HL-60 (cell line): Measurements from ENCODE around the gene NMNAT3.

ENCODE experiments used
- DNase-seq, 2 experiments: peaks; one replicate each; pipeline ENCODE4 v3.0.0-alpha.2; 2010 to 2020; ENCODE audit warnings: low read depth in 1 of 2, low spot score in 1 of 2
- H3K27ac ChIP-seq: fragments of 250-450 bp; sonication (Bioruptor Pico); replicated peaks from 2 replicates; pipeline ENCODE4 v1.5.1; 2020; ENCODE audit warnings: mild to moderate bottlenecking, moderate library complexity
- H3K27me3 ChIP-seq: fragments of 250-450 bp; sonication (Bioruptor Pico); 2 replicates; pipeline ENCODE4 v1.5.1; 2021; ENCODE audit warnings: mild to moderate bottlenecking, moderate library complexity; ENCODE audit not compliant: insufficient read depth, poor library complexity, severe bottlenecking
- H3K4me3 ChIP-seq: replicated peaks from 2 replicates; pipeline ENCODE4 v1.5.1; 2011; ENCODE audit warnings: mild to moderate bottlenecking, control low read depth, low read length; ENCODE audit not compliant: insufficient read depth
- GABPA ChIP-seq: IDR thresholded peaks from 2 replicates; pipeline ENCODE4 v1.6.1; 2012; ENCODE audit warnings: low read depth
- POLR2AphosphoS5 ChIP-seq: IDR thresholded peaks from 2 replicates; pipeline ENCODE4 v1.6.1; 2012; ENCODE audit warnings: low read depth
- SPI1 ChIP-seq: IDR thresholded peaks from 2 replicates; pipeline ENCODE4 v1.6.1; 2012; ENCODE audit warnings: low read depth, mild to moderate bottlenecking, borderline replicate concordance
- TF ChIP-seq, protein P1 (sequence below): IDR thresholded peaks from 2 replicates; pipeline ENCODE4 v1.6.1; 2012; ENCODE audit warnings: low read depth; ENCODE audit not compliant: insufficient replicate concordance
- TF ChIP-seq, protein P2 (sequence below): IDR thresholded peaks from one replicate; pipeline ENCODE4 v1.5.1; 2011; ENCODE audit warnings: low read length, control low read depth, inconsistent platforms; ENCODE audit not compliant: insufficient read depth

The NMNAT3 gene

DNA sequence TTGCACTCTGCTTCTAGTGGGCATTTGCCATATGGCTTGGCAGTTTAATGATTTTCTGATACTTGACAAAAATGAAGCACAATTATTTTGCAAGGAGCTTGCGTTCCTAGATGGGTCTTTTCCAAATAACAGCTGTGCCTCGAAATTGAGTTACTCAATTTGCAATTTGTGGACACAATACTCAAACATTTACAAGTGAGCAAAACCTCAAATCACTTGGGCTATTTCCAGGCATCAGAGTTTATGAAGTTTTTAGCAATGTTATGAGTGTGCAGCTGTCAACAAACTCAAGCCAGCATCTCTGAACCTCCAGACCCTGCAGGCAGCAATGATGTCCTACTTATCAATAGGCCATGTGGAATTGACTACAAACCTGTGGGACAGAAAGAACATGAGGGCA lies 41.3 kb downstream of the NMNAT3 start:
- Histone ChIP-seq H3K4me3 (no peak overlapping the region), H3K27me3 (no peaks in the 10 kb centered on the region), H3K27ac (no peak overlapping the region)
- no peak for DNase-seq
- TF ChIP-seq, protein P1, sequence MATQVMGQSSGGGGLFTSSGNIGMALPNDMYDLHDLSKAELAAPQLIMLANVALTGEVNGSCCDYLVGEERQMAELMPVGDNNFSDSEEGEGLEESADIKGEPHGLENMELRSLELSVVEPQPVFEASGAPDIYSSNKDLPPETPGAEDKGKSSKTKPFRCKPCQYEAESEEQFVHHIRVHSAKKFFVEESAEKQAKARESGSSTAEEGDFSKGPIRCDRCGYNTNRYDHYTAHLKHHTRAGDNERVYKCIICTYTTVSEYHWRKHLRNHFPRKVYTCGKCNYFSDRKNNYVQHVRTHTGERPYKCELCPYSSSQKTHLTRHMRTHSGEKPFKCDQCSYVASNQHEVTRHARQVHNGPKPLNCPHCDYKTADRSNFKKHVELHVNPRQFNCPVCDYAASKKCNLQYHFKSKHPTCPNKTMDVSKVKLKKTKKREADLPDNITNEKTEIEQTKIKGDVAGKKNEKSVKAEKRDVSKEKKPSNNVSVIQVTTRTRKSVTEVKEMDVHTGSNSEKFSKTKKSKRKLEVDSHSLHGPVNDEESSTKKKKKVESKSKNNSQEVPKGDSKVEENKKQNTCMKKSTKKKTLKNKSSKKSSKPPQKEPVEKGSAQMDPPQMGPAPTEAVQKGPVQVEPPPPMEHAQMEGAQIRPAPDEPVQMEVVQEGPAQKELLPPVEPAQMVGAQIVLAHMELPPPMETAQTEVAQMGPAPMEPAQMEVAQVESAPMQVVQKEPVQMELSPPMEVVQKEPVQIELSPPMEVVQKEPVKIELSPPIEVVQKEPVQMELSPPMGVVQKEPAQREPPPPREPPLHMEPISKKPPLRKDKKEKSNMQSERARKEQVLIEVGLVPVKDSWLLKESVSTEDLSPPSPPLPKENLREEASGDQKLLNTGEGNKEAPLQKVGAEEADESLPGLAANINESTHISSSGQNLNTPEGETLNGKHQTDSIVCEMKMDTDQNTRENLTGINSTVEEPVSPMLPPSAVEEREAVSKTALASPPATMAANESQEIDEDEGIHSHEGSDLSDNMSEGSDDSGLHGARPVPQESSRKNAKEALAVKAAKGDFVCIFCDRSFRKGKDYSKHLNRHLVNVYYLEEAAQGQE, result no peak
- TF ChIP-seq POLR2AphosphoS5 (no peak), GABPA (no peak), SPI1 (no peak)
- TF ChIP-seq, protein P2, sequence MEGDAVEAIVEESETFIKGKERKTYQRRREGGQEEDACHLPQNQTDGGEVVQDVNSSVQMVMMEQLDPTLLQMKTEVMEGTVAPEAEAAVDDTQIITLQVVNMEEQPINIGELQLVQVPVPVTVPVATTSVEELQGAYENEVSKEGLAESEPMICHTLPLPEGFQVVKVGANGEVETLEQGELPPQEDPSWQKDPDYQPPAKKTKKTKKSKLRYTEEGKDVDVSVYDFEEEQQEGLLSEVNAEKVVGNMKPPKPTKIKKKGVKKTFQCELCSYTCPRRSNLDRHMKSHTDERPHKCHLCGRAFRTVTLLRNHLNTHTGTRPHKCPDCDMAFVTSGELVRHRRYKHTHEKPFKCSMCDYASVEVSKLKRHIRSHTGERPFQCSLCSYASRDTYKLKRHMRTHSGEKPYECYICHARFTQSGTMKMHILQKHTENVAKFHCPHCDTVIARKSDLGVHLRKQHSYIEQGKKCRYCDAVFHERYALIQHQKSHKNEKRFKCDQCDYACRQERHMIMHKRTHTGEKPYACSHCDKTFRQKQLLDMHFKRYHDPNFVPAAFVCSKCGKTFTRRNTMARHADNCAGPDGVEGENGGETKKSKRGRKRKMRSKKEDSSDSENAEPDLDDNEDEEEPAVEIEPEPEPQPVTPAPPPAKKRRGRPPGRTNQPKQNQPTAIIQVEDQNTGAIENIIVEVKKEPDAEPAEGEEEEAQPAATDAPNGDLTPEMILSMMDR, result no peak

DNA sequence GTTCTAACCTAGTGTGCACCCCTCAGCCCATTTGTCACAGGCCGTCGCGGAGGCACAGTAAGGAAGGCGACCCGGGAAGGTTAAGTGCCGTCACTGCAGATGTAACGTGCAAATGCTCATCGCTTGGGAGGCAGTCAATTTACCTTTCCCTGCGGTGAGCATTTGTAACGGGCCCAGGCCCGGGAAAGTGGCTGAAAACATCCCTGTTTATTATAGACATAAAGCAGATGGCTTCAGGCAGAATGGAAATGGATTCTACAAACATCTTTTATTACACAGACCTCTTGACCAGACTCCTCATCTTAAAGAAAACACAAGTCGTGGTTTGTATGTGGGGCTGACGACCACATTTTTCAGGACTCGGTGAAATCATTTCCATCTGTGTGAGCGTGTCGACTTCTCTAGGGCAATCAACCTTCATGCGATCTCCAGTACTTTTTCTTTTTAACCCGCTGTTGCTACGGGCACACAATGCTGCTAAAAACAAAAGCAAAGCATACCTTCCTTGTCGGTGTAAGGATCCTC lies 43.6 kb downstream of the NMNAT3 start:
- Histone ChIP-seq H3K4me3 (no peak overlapping the region), H3K27ac (no peak overlapping the region), H3K27me3 (no peaks in the 10 kb centered on the region)
- DNase-seq, result no peak
- TF ChIP-seq SPI1 (no peak), GABPA (no peak), POLR2AphosphoS5 (no peak)
- TF ChIP-seq, protein P2, result no peak
- TF ChIP-seq, protein P1, result no peak

DNA sequence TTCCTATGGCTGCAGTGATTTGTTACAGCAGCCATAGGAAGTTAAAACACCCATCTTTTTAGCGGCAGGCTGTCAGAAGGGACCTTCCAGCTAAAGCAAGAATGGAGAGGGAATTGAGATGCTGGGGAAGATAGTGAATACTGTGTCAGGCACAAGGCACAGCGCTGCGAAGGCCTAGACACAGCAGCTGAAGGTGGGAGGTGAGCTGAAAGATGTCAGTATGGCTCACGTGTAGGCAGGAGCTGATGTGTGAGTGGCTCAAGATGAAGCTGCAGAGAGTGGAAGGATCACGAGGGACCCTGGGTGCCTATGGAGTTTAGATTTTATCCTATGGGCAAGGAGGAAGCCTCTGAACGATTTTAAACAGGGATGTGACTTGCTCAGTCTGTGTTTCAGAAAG lies 44.3 kb downstream of the NMNAT3 start:
- TF ChIP-seq GABPA, result no peak
- TF ChIP-seq, protein P2, result no peak
- no peak for TF ChIP-seq SPI1
- no peak for TF ChIP-seq POLR2AphosphoS5
- TF ChIP-seq, protein P1, result no peak
- Histone ChIP-seq H3K27me3 (no peaks in the 10 kb centered on the region), H3K4me3 (no peak overlapping the region), H3K27ac (no peak overlapping the region)
- no peak for DNase-seq
